SK-N-SH (cell line): ENCODE data around the gene SLC39A13. TPM values are rescaled to one million over a fixed set of nuclear protein-coding genes. Genes with fewer than 3 reads are reported as not detected.

ENCODE experiments used
- CTCF ChIA-PET: fragments of 300-600, 350-600 bp; formaldehyde crosslinking; extraction: SDS; loops from one replicate; lab custom pipeline; 2021; lab: Yijun Ruan, JAX
- POLR2A ChIA-PET: fragments of 350-600 bp; sonication (Branson Sonifier 250); formaldehyde crosslinking; extraction: SDS; loops from one replicate; lab custom pipeline; 2020; ENCODE audit warnings: antibody characterized with exemption, inconsistent platforms; lab: Yijun Ruan, JAX
- DNase-seq: peaks from one replicate; pipeline ENCODE4 v3.0.0; 2012
- H2AFZ ChIP-seq: fragments of 200-600 bp; sonication (generic); 2 replicates; pipeline ENCODE4 v1.8.1; 2016; ENCODE audit warnings: antibody characterized with exemption, mild to moderate bottlenecking, low read depth
- H3F3A ChIP-seq: fragments of 200-600 bp; sonication (generic); replicated peaks from 2 replicates; pipeline ENCODE3; 2016; ENCODE audit warnings: antibody characterized with exemption, mild to moderate bottlenecking; ENCODE audit not compliant: insufficient read depth
- H3K27ac ChIP-seq, 2 experiments: fragments of 200-500 bp in 1 of 2; fragments of 200-600 bp in 1 of 2; sonication (Bioruptor generic) in 1 of 2; sonication (generic), shearing (Covaris generic) in 1 of 2; 2 replicates each; pipeline versions ENCODE4 v1.5.1 to v1.6.1; 2014 to 2016; ENCODE audit warnings: low read depth in 2 of 2, inconsistent platforms in 1 of 2, low read length in 1 of 2, mild to moderate bottlenecking in 1 of 2, mixed read lengths in 1 of 2
- H3K27me3 ChIP-seq: fragments of 200-600 bp; sonication (generic), shearing (Covaris generic); 2 replicates; pipeline ENCODE4 v1.6.1; 2016; ENCODE audit warnings: mixed run types; ENCODE audit not compliant: insufficient read depth
- H3K36me3 ChIP-seq, 2 experiments: fragments of 200-500 bp in 1 of 2; fragments of 200-600 bp in 1 of 2; sonication (Bioruptor generic) in 1 of 2; sonication (generic) in 1 of 2; replicated peaks in 1 of 2; 2 replicates each; pipeline versions ENCODE3 to v1.5.1; 2014 to 2016; ENCODE audit warnings: low read length in 1 of 2, mild to moderate bottlenecking in 1 of 2; ENCODE audit not compliant: insufficient read depth in 2 of 2, control insufficient read depth in 1 of 2
- H3K4me1 ChIP-seq, 2 experiments: fragments of 200-500 bp in 1 of 2; fragments of 200-600 bp in 1 of 2; sonication (Bioruptor generic) in 1 of 2; sonication (generic), shearing (Covaris generic) in 1 of 2; 2 replicates each; pipeline versions ENCODE4 v1.5.1 to v1.6.1; 2014 to 2016; ENCODE audit warnings: low read depth in 1 of 2, low read length in 1 of 2, mixed run types in 1 of 2; ENCODE audit not compliant: insufficient read depth in 2 of 2, control insufficient read depth in 1 of 2
- H3K4me2 ChIP-seq: fragments of 200-600 bp; sonication (generic), shearing (Covaris generic); 2 replicates; pipeline ENCODE4 v1.6.1; 2017; ENCODE audit warnings: mixed run types
- H3K4me3 ChIP-seq, 2 experiments: fragments of 200-500 bp in 1 of 2; fragments of 200-600 bp in 1 of 2; sonication (Bioruptor generic) in 1 of 2; sonication (generic), shearing (Covaris generic) in 1 of 2; 2 replicates each; pipeline versions ENCODE4 v1.5.1 to v1.8.1; 2014 to 2016; ENCODE audit warnings: low read depth in 2 of 2, inconsistent platforms in 1 of 2, low read length in 1 of 2, mild to moderate bottlenecking in 1 of 2, mixed read lengths in 1 of 2, moderate library complexity in 1 of 2
- H3K79me2 ChIP-seq: fragments of 200-600 bp; sonication (generic); 2 replicates; pipeline ENCODE4 v1.8.1; 2017; ENCODE audit warnings: mild to moderate bottlenecking; ENCODE audit not compliant: insufficient read depth
- H3K9ac ChIP-seq: fragments of 200-600 bp; sonication (generic); 2 replicates; pipeline ENCODE4 v1.6.1; 2017; ENCODE audit warnings: mixed run types
- H3K9me2 ChIP-seq: fragments of 200-600 bp; sonication (generic); 2 replicates; pipeline ENCODE4 v1.6.1; 2017; ENCODE audit warnings: mixed run types
- H3K9me3 ChIP-seq: fragments of 200-600 bp; sonication (generic); 2 replicates; pipeline ENCODE4 v1.6.1; 2017; ENCODE audit warnings: mixed run types, mild to moderate bottlenecking, moderate library complexity
- H4K20me1 ChIP-seq: fragments of 200-600 bp; sonication (generic); 2 replicates; pipeline ENCODE4 v1.6.1; 2017; ENCODE audit warnings: mild to moderate bottlenecking, mixed run types; ENCODE audit not compliant: insufficient read depth
- CHD2 ChIP-seq: fragments of 150-350 bp; IDR thresholded peaks from 2 replicates; pipeline ENCODE4 v1.6.1; 2018; ENCODE audit warnings: low read length; ENCODE audit not compliant: partially characterized antibody
- CTCF ChIP-seq: fragments of 200-600 bp; sonication (generic); IDR thresholded peaks from 2 replicates; pipeline ENCODE4 v1.6.1; 2017; ENCODE audit warnings: antibody characterized with exemption, mild to moderate bottlenecking, moderate library complexity
- ELF1 ChIP-seq: IDR thresholded peaks from 2 replicates; pipeline ENCODE4 v1.4.0; 2012
- FOSL2 ChIP-seq: IDR thresholded peaks from 2 replicates; pipeline ENCODE4 v1.4.0; 2012; ENCODE audit warnings: low read depth, mild to moderate bottlenecking, moderate library complexity, borderline replicate concordance
- FOXJ3 ChIP-seq: sonication (generic); formaldehyde crosslinking; IDR thresholded peaks from 2 replicates; pipeline ENCODE4 v1.5.1; 2020; ENCODE audit warnings: mild to moderate bottlenecking, missing genetic modification reagents
- FOXM1 ChIP-seq: IDR thresholded peaks from 2 replicates; pipeline ENCODE4 v1.4.0; 2012; ENCODE audit warnings: low read depth, mild to moderate bottlenecking
- GATA2 ChIP-seq: sonication (generic); formaldehyde crosslinking; IDR thresholded peaks from 2 replicates; pipeline ENCODE4 v1.5.0; 2020; ENCODE audit warnings: mild to moderate bottlenecking, missing genetic modification reagents
- MXI1 ChIP-seq: IDR thresholded peaks from 2 replicates; pipeline ENCODE4 v1.6.1; 2012; ENCODE audit warnings: mild to moderate bottlenecking, low read depth, low read length, improper control_type of control experiment
- NFIC ChIP-seq: IDR thresholded peaks from 2 replicates; pipeline ENCODE4 v1.4.0; 2012; ENCODE audit warnings: borderline replicate concordance
- NRF1 ChIP-seq: IDR thresholded peaks from 2 replicates; pipeline ENCODE4 v1.6.1; 2012; ENCODE audit warnings: low read depth, mild to moderate bottlenecking, low read length
- PBX3 ChIP-seq: IDR thresholded peaks from 2 replicates; pipeline ENCODE4; 2012
- RCOR1 ChIP-seq: fragments of 150-350 bp; IDR thresholded peaks from 2 replicates; pipeline ENCODE4 v1.6.1; 2017; ENCODE audit warnings: antibody characterized with exemption, low read length
- RXRA ChIP-seq: IDR thresholded peaks from 2 replicates; pipeline ENCODE4 v1.4.0; 2012; ENCODE audit warnings: low read depth, mild to moderate bottlenecking, borderline replicate concordance
- SIN3A ChIP-seq: IDR thresholded peaks from 2 replicates; pipeline ENCODE4 v1.6.1; 2012; ENCODE audit warnings: low read depth, mild to moderate bottlenecking, low read length, moderate library complexity, borderline replicate concordance
- SMC3 ChIP-seq: IDR thresholded peaks from 2 replicates; pipeline ENCODE4 v1.6.1; 2012; ENCODE audit warnings: low read depth, low read length, improper control_type of control experiment
- TEAD4 ChIP-seq: IDR thresholded peaks from 2 replicates; pipeline ENCODE4 v1.4.0; 2012; ENCODE audit warnings: mild to moderate bottlenecking, borderline replicate concordance; ENCODE audit not compliant: insufficient read depth
- YY1 ChIP-seq: IDR thresholded peaks from 2 replicates; pipeline ENCODE4 v1.4.0; 2012; ENCODE audit warnings: low read depth, mild to moderate bottlenecking
- WGBS: methylation state at CpG from one replicate; pipeline ENCODE4 v1.1.6; 2017; ENCODE audit warnings: low lambda C conversion rate; 5-methylcytosine and 5-hydroxymethylcytosine counted together
- polyA plus RNA-seq, 3 experiments: library from polyadenylated mRNA; depleted of rRNA; stranded (reverse); fragments of >200 nt; gene quantifications; 2 replicates each; pipeline ENCODE4 v1.2.3, GENCODE V29; 2012
- TF ChIP-seq, protein P1 (sequence below): fragments of 150-350 bp; IDR thresholded peaks from 2 replicates; pipeline ENCODE4 v1.6.1; 2016; ENCODE audit warnings: mild to moderate bottlenecking, low read depth, low read length

Gene SLC39A13
- polyA plus RNA-seq, 1 of the 3 experiments (the other 2 are of a cell fraction), result 65.5 TPM

DNA sequence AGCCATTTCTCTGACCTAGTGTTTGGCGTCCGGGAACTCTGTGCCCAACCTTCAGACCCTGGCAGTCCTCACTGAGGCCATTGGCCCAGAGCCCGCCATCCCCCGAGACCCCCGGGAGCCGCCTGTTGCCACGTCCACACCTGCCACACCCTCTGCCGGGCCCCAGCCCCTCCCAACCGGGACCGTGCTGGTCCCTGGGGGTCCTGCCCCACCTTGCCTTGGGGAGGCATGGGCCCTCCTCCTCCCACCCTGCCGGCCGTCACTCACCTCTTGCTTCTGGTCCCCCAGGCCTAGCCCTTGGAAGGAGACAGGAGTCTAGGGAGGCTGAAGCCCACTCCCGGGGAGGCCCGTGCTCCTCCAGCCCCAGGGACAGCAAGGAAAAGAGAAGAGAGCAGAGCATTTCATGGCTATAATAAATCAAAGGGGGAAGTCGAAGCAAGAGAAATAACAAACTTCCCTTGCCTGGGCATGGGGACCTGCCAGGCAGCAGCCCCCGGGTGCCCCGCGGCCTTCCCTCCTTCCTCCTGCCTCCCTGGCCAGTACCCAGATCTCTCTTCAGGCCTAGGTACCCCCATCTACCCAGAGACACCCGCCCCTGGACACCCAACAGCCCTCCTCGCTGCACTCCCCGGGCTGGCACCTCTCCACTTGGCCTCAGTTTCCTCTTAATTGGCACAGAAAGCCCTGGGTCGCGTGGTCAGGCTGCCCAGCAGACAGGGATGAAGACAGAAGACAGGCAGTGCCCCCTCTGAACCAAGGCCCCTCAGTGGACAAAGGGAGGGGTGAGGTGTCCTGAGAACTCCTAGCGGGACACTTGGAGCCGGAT lies 13.0 kb upstream of the SLC39A13 start:
- no peak overlapping the region for H3K4me2 ChIP-seq

GRCh38 chr11:47396049-47396320 lies 12.4 kb upstream of the SLC39A13 start:
- Histone ChIP-seq H3K4me1 (peaks cover 5 to 18% of the 10 kb centered on the region in 2 experiments; a peak in 3 of 4 replicates), H3K79me2 (no peaks in the 10 kb centered on the region), H3F3A (peaks cover 11% of the 10 kb centered on the region), H4K20me1 (no peaks in the 10 kb centered on the region), H3K4me3 (no peak overlapping the region), H2AFZ (no peak overlapping the region), H3K9me2 (no peaks in the 10 kb centered on the region), H3K9me3 (no peaks in the 10 kb centered on the region), H3K9ac (no peak overlapping the region), H3K27me3 (no peaks in the 10 kb centered on the region), H3K27ac (no peak overlapping the region), H3K36me3 (no peaks in the 10 kb centered on the region), H3K4me2 (no peak overlapping the region)
- TF ChIP-seq NRF1, result no peak
- ChIA-PET POLR2A (no interaction called here), CTCF (interaction anchor here (20.7 kb wide), 1 partner anchor 24 kb away, joined by 239 read pairs; no protein-coding TSS in a partner anchor)
- DNase-seq, result no peak
- 66% methylated on average over 3 of the region's 3 CpGs for WGBS

More for the DNA sequence above, 13.0 kb upstream of the SLC39A13 start:
- no peaks in the 10 kb centered on the region for H3K27me3 ChIP-seq
- WGBS, result 96% methylated on average over 25 of the region's 25 CpGs
- H3K4me3 ChIP-seq, result no peak overlapping the region
- H3K36me3 ChIP-seq, result no peaks in the 10 kb centered on the region
- H3K9me2 ChIP-seq, result no peaks in the 10 kb centered on the region
- H3K9ac ChIP-seq, result no peak overlapping the region
- H3F3A ChIP-seq, result peaks cover 6% of the 10 kb centered on the region
- TF ChIP-seq FOXJ3 (CRISPR knock-in tag), result no peak
- no peak for TF ChIP-seq MXI1
- TF ChIP-seq FOXM1, result no peak
- no peak for TF ChIP-seq ELF1
- TF ChIP-seq CTCF, result no peak
- no peak for TF ChIP-seq CHD2
- no peak for TF ChIP-seq SMC3
- TF ChIP-seq RXRA, result no peak
- TF ChIP-seq, all 33 proteins: peak for 0
- POLR2A ChIA-PET, result no interaction called here
- H3K79me2 ChIP-seq, result no peaks in the 10 kb centered on the region
- H3K4me1 ChIP-seq, result peaks cover 5 to 13% of the 10 kb centered on the region in 2 experiments; a peak in 3 of 4 replicates
- no peak overlapping the region for H2AFZ ChIP-seq
- CTCF ChIA-PET, result interaction anchor here (20.7 kb wide), 1 partner anchor 24 kb away, joined by 239 read pairs; no protein-coding TSS in a partner anchor
- no peaks in the 10 kb centered on the region for H3K9me3 ChIP-seq
- H4K20me1 ChIP-seq, result no peaks in the 10 kb centered on the region
- no peak overlapping the region for H3K27ac ChIP-seq
- no peak for DNase-seq

DNA sequence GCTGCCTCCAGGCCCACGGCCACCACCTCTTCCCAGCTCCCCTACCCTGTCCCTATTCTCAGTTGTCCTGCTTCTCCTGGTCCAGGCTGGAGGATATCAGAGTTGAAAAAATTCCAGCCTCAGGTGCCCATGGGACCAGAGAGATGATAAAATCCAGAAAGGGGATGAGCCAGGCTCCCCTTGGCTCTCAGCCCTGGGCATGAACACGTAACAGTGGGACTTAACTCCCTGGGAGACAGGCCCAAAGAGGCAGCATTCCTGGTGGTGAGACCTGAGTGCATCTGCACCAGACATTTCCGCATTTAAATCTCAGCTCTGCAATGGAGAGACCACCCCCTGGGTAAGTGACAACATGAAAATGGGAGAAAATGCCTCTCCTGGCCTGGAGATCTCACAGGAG lies 10.4 kb upstream of the SLC39A13 start:
- Histone ChIP-seq H3K9ac (no peak overlapping the region), H3K4me3 (no peak overlapping the region), H3K4me2 (no peak overlapping the region), H3K9me2 (no peaks in the 10 kb centered on the region), H3K36me3 (no peaks in the 10 kb centered on the region), H3K27ac (no peak overlapping the region), H3K79me2 (no peaks in the 10 kb centered on the region), H3K4me1 (peaks cover 5 to 20% of the 10 kb centered on the region in 2 experiments; a peak in 3 of 4 replicates), H3F3A (peaks cover 17% of the 10 kb centered on the region), H2AFZ (no peak overlapping the region), H3K27me3 (no peaks in the 10 kb centered on the region), H4K20me1 (no peaks in the 10 kb centered on the region), H3K9me3 (no peaks in the 10 kb centered on the region)
- TF ChIP-seq, protein P1, sequence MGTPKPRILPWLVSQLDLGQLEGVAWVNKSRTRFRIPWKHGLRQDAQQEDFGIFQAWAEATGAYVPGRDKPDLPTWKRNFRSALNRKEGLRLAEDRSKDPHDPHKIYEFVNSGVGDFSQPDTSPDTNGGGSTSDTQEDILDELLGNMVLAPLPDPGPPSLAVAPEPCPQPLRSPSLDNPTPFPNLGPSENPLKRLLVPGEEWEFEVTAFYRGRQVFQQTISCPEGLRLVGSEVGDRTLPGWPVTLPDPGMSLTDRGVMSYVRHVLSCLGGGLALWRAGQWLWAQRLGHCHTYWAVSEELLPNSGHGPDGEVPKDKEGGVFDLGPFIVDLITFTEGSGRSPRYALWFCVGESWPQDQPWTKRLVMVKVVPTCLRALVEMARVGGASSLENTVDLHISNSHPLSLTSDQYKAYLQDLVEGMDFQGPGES, result no peak
- TF ChIP-seq NFIC (no peak), FOXJ3 (CRISPR knock-in tag) (no peak), GATA2 (CRISPR knock-in tag) (no peak), RCOR1 (no peak), ELF1 (no peak), YY1 (no peak), NRF1 (no peak), TEAD4 (no peak), RXRA (no peak), FOSL2 (no peak), SIN3A (no peak), PBX3 (no peak)
- POLR2A ChIA-PET, result no interaction called here
- CTCF ChIA-PET, result interaction anchor here (1.8 to 20.7 kb wide), 4 partner anchors 9 to 43 kb away, joined by 6 to 239 read pairs (median 8); no protein-coding TSS in a partner anchor
- no peak for DNase-seq
- WGBS, result 87% methylated on average over 3 of the region's 3 CpGs
